Fibroblast of villous mesenchyme (primary cell): ENCODE results near the gene GTF2H1. TPM values are rescaled to one million over a fixed set of nuclear protein-coding genes. Genes with fewer than 3 reads are reported as not detected.

Experiments
- DNase-seq: peaks from one replicate; pipeline ENCODE4 v3.0.0-alpha.2; 2010; ENCODE audit warnings: low read depth
- H3K4me3 ChIP-seq: 2 replicates; pipeline ENCODE4 v1.5.1; 2011; ENCODE audit warnings: low read depth, mild to moderate bottlenecking, low read length
- CTCF ChIP-seq: IDR thresholded peaks from 2 replicates; pipeline ENCODE4 v1.5.1; 2012; ENCODE audit warnings: low read depth, mild to moderate bottlenecking, low read length; ENCODE audit not compliant: insufficient read depth
- total RNA-seq: library from RNA; depleted of rRNA; stranded (reverse); fragments of >200 nt; gene quantifications from 2 replicates; pipeline ENCODE4 v1.2.3, GENCODE V29; 2012

GTF2H1 gene
- total RNA-seq, 1 donor = 92.0 TPM

- no peak for TF ChIP-seq CTCF
- DNase-seq = no peak
- H3K4me3 ChIP-seq = no peak overlapping the region
These were observed 27.5 kb upstream of the GTF2H1 start for GRCh38 chr11:18294862-18295261.

GRCh38 chr11:18295316-18295715 lies 27.1 kb upstream of the GTF2H1 start:
- no peak for TF ChIP-seq CTCF
- DNase-seq = no peak
- H3K4me3 ChIP-seq = no peak overlapping the region

GRCh38 chr11:18299721-18300120 lies 22.6 kb upstream of the GTF2H1 start:
- no peak for DNase-seq
- no peak overlapping the region for H3K4me3 ChIP-seq
- TF ChIP-seq CTCF = no peak

GRCh38 chr11:18304745-18305144 lies 17.6 kb upstream of the GTF2H1 start:
- no peak for DNase-seq
- no peak overlapping the region for H3K4me3 ChIP-seq
- no peak for TF ChIP-seq CTCF

- TF ChIP-seq CTCF = no peak
- DNase-seq = no peak
These were observed 14.8 kb upstream of the GTF2H1 start for GRCh38 chr11:18307461-18308139.

GRCh38 chr11:18308242-18308641 lies 14.1 kb upstream of the GTF2H1 start:
- no peak for TF ChIP-seq CTCF
- no peak overlapping the region for H3K4me3 ChIP-seq
- no peak for DNase-seq

More at GRCh38 chr11:18307461-18308139, 14.8 kb upstream of the GTF2H1 start:
- no peak overlapping the region for H3K4me3 ChIP-seq

GRCh38 chr11:18309691-18310090 lies 12.7 kb upstream of the GTF2H1 start:
- no peak for TF ChIP-seq CTCF
- DNase-seq = no peak
- no peak overlapping the region for H3K4me3 ChIP-seq
